ENCODE data around the gene STK10.

The STK10 gene

DNA sequence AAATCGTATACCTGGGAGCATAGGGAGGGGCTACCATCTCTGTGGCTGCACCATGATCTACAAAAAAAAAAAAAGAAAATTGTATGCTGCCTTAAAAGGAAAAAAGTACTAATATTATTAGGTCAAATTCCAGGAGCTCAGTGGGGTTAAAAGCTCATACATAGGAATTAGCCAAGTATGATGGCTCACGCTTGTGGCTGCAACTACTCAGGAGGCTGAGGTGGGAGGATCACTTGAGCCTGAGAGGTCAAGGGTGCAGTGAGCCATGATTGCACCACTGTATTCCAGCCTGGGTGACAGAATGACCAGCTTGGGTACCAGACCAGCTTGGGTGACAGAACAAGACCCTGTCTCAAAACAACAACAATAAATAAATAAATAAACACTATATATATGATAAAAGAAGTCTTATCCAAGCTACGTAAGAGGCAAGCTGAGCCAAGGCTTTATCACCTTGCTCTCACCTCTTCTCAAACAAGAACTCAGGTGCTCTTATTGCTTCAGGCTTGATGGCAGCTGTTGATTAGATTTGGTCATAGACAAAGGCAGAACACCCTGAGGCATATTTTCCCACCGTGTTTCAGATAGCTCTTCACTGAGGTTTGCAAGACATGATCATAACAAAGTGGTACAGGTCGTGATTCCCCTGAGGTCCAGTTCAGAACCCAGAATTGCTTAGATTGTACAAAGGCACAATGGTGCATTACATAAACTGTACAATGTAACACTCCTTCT, 178.3 kb downstream of the STK10 start:
- in situ Hi-C loops (cut with HindIII; ENCODE audit: low sequenced_read_pairs) = no loop called here
- TF ChIP-seq, protein P1, sequence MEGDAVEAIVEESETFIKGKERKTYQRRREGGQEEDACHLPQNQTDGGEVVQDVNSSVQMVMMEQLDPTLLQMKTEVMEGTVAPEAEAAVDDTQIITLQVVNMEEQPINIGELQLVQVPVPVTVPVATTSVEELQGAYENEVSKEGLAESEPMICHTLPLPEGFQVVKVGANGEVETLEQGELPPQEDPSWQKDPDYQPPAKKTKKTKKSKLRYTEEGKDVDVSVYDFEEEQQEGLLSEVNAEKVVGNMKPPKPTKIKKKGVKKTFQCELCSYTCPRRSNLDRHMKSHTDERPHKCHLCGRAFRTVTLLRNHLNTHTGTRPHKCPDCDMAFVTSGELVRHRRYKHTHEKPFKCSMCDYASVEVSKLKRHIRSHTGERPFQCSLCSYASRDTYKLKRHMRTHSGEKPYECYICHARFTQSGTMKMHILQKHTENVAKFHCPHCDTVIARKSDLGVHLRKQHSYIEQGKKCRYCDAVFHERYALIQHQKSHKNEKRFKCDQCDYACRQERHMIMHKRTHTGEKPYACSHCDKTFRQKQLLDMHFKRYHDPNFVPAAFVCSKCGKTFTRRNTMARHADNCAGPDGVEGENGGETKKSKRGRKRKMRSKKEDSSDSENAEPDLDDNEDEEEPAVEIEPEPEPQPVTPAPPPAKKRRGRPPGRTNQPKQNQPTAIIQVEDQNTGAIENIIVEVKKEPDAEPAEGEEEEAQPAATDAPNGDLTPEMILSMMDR (IDR thresholded peaks at IDR 0.05; ENCODE audit: low read depth, low read length) = no peak
- no peak for DNase-seq (ENCODE audit: low read depth, low spot score)
- H3K4me3 ChIP-seq (ENCODE audit: low read depth, low read length) = no peak overlapping the region

DNA sequence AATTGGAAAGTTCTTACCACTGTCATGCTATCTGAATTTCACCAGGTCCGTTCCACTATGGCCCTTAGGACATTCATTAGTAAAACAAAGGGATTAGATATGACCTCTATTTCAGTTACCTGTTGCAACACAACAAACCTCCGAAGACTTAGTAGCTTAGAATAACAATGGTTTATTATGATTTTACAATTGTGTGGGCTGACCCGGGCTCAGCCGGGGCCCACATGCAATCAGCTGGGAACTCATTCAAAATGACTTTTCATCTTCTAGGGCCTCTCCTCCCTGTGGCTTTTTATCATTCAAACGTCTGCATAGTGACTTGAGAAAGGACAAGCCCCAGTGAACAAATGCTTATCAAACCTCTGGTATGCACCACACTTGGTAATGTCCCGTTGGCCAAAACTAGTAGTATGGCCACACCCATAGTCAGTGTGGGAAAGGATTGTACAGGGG, 179.3 kb downstream of the STK10 start:
- in situ Hi-C loops (cut with HindIII; ENCODE audit: low sequenced_read_pairs) = no loop called here
- DNase-seq (ENCODE audit: low read depth, low spot score) = peak; percentile 10
- no peak overlapping the region for H3K4me3 ChIP-seq (ENCODE audit: low read depth, low read length)
- TF ChIP-seq, protein P1 (IDR thresholded peaks at IDR 0.05; ENCODE audit: low read depth, low read length) = no peak

DNA sequence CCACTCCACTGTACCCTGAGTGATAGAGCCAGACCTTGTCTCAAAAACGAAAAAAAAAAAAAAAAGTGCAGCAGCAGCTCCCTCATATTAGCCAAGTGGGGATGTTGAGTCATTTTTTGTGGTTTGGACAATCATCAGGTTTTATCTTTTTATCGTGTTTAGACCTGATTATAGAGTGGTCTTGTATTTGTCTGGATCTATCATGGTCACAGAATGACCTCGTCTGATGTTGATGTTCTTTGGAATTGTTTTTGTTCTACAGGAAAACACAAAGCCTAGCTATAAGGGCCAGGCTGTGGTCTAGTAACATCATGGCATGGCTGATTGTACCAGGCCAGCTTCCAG, 179.9 kb downstream of the STK10 start:
- DNase-seq (ENCODE audit: low read depth, low spot score) = peak; percentile 66
- TF ChIP-seq, protein P1 (IDR thresholded peaks at IDR 0.05; ENCODE audit: low read depth, low read length) = no peak
- in situ Hi-C loops (cut with HindIII; ENCODE audit: low sequenced_read_pairs) = no loop called here
- no peak overlapping the region for H3K4me3 ChIP-seq (ENCODE audit: low read depth, low read length)

DNA sequence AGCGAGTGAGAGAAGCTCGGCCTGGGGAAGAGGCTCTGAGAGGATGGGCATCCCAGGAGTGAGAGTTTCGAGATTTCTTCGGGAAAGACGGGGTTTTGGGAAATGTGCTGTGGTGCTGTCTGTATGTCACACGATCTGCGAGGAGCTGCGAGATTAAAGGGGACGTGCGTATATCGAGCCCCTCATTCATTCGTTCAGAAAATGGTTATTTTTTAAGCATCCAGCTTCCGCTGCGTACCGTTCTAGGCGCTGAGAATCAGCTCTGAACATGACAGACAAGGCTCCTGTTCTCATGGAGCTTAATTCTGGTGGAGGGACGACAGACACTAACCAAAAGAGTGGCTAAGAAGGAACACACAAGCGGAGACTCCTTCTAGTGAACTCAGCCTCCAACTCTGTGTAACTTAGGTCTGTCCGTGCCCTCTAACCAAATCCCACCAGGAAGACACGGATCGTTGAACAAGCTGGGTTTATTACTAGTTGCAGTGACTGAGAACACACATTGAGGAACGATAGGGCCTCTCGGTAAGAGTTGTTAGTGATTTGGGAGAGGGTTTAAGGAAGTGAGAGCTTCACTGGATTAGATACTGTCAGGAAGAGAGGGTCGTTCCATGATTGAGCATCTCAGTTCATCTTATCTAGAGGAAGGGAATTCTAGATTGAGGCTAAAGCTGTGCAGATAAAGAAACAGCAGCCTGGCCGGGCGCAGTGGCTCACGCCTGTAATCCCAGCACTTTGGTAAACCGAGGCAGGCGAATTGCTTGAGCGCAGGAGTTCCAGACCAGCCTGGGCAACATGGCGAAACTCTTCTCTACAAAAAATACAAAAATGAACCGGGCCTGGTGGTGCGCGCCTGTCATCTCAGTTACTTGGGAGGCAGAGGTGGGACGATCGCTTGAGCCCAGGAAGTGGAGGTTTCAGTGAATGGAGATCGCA, 180.6 kb downstream of the STK10 start:
- H3K4me3 ChIP-seq (ENCODE audit: low read depth, low read length) = peak overlapping the region; percentile 95
- in situ Hi-C loops (cut with HindIII; ENCODE audit: low sequenced_read_pairs) = no loop called here
- DNase-seq (ENCODE audit: low read depth, low spot score) = no peak
- TF ChIP-seq, protein P1 (IDR thresholded peaks at IDR 0.05; ENCODE audit: low read depth, low read length) = no peak

DNA sequence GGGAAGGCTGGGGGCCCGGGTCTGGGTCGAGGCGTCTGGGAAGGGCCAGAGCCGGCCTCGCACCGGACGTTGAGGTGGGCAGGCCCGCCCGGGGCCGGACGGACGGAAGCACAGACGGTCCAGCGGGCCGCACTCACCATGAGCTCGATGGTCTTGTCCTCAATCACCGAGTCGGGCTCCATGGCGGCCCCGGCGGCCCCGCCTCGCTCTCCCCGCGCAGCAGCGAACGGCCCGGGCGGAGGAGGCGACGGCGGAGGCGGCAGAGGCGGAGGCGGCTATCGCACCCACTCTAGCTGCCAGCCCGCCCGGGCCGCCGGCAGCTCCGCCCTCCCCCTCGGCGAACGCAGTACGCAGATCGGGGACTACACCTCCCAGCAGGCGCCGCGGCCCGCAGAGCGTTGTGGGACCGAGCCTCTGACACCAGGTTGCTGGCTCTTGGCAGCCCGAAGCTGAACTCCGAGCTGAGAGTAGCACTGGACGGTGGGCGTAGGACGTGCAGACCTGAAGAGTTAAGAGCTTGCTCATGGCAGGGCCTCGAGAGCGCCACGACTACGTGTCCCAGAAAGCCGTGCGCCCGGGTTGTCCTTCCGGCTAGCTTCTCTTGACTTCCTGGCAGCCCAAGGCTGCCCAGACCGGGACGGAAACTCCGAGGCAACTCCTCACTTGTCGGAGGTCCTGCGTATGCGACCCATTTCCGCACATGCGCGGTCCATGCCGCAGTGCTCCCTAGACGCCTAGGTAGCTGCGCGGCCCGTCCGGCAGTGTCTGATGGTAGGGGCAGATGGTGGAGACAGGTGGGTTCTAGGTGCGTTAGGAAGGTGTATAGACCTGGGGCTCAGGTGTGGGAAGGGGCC, 181.5 kb downstream of the STK10 start, which contains the start of gene FBXW11:
FBXW11 (minus strand) TSS at position 318 of the 854 bp plus-strand sequence; CDS start at position 182, 136 bp downstream.
- TF ChIP-seq, protein P1 (IDR thresholded peaks at IDR 0.05; ENCODE audit: low read depth, low read length) = no peak
- in situ Hi-C loops (cut with HindIII; ENCODE audit: low sequenced_read_pairs) = no loop called here
- peak; percentile 98 for DNase-seq (ENCODE audit: low read depth, low spot score)
- H3K4me3 ChIP-seq (ENCODE audit: low read depth, low read length) = peak within 1 kb of the TSS; percentile 95

Data from astrocyte of the spinal cord (primary cell).